NCI-H1048 (cell line): Measurements from ENCODE around the gene AMD1.
"Not testable (repeated sequence)": the region's sequence is repeated elsewhere in the genome, so short reads cannot be mapped to it uniquely, and the experiment has no call there.

Experiments
- DNase-seq: peaks from one replicate; lab custom pipeline; 2025; lab: John Stamatoyannopoulos, UW

AMD1 gene

DNA sequence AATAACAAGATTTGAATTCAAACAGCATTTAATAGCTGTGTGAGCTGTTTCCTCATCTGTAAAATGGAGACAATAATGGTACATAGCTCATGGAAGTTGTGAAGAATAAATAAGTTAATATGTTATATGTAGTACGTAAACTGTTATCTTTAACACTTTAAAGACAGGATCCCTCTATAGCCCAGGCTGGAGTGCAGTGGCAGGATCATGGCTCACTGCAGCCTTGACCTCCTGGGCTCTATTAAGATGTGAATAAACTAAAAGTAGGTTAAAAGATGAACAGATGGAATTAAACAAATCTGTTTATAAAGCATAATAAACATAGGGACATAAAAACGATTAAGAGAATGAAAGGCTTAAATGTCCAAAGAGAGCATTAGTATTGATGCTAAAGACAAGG is 3.0 kb downstream of the AMD1 start:
- no peak for DNase-seq

DNA sequence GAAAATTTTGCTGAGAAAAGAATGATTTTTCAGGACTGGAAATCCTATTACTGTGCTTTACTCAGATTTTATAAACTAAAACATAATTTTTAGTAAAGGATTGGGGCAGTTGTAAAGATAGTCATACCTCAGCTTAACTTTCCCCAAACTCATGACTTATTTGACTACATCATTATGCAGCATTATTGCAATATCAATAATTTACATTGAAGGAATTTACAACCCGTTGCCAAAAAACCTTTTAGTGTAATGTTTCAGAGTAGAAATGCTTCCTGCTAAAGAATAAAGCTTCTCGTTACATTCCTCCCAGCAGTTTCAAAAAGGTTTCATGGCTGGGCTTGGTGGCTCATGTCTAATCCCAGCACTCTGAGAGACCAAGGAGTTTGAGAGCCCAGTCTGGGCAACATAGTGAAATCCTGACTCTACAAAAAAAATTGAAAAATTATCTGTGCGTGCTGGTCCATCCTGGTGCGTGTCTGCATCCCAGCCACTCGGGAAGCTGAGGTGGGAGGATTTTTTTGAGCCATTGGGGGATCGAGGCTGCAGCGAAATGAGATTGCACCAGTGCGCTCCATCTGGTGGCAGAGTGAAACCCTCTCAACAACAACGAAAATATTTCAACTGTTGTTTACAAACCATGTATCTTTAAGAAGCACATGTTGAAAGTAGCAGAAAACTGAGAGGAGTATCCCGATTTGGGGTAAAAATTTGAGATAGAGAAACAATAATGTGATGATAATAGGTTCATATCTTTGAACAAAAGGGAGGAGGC is 4.4 kb downstream of the AMD1 start:
- DNase-seq: peak; percentile 40

DNA sequence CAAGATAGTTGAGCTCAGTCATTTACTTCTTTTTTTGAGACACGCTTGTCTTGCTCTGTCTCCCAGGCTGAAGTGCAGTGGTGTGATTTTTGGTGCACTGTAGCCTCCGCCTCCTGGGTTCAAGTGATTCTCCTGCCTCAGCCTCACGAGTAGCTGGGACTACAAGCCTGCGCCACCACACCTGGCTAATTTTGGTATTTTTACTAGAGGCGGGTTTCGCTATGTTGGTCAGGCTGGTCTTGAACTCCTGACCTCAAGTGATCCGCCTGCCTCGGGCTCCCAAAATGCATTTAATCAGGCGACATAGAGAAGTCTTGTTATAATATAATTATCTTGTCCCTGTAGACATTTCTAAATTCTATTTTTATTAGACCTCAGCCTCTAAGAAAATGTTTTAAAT is 6.1 kb downstream of the AMD1 start:
- DNase-seq: no peak

DNA sequence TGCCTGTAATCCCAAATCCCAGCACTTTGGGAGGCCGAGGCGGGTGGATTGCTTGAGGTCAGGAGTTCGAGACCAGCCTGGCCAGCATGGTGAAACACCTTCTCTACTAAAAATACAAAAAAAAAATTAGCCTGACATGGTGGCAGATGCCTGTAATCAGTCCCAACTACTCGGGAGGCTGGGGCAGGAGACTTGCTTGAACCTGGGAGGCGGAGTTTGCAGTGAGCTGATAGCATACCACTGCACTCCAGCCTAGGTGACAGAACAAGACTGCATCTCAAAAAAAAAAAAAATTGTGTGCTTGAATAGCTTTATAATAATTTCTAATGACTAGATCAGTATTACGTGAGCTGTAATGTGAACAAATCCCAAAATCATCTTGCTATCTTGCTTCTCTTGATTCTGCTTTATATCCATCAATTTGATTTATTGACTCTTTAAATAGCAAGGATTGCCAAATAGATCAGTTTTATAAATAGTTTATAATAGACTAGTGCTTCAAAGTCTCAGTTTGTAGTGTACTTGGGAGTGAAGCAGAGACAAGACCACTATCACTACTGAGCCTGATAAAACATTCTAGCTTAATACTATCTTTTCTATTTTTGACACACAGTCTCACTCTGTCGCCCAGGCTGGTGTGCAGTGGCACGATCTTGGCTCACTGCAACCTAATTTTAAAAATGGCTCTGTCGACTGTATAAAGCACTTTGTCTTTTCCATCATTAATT is 7.1 kb downstream of the AMD1 start:
- DNase-seq: no peak

DNA sequence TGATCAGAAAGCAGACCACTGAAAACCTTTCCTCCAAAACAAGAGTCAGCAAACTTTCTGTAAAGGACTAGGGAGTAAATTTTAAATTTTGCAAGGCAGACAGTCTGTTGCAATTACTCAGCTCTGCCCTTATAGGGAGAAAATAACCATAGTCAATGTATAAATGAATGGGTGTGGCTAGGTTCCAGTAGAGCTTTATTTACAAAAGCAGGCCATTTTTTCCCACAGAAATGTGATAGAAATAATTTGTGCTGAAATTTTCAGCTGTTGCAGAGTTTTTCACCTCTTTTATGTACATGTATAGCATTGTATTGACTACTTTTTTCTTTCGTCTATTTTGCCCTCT is 7.7 kb downstream of the AMD1 start:
- no peak for DNase-seq

DNA sequence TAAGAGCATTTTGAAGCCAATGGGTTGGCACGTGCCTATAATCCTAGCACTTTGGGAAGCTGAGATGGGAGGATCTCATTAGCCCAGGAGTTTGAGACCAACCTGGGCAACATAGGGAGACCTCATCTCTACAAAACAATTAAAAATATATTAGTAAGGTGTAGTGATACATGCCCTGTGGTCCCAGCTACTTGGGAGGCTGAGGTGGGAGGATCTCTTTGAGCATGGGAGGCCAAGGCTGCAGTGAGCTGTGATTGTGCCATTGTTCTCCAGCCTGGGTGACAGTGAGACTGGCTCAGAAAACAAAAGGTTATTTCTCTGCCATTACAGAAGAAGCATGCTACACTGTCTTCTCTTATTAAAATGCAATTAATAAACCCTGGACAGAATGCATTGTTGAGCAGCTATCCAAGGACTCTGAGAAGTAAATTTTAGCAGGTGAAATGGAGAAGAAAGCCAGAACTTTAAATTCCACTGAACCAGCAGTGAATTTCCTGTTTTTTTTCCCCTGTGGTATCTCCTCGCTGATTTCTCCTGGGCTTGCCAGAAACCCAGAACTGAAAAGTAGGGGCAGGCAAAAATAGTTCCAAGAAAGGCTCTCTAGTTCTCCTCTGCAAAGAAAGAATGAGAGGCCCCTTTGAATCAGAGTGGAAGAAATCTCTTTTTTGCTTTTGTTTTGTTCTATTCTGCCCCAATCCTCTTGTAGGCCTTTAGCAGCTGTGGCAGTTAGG is 8.4 kb downstream of the AMD1 start:
- no peak for DNase-seq

DNA sequence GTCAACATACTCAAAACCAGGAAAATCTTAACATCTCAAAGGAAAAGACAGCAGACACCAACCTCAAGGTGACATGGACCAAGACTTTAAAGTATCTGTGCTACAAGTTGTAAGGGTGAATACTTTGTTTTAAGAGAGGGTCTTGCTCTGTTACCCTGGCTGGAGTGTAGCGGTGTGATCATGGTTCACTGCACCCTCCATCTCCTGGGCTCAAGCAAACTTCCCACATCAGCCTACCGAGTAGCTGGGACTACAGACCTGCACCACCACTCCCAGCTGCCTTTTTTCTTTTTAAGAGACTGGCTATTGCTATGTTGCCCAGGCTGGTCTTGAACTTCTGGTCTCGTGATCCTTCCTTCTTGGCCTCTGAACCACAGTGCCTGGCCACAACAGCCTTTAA is 9.7 kb downstream of the AMD1 start:
- DNase-seq: no peak

DNA sequence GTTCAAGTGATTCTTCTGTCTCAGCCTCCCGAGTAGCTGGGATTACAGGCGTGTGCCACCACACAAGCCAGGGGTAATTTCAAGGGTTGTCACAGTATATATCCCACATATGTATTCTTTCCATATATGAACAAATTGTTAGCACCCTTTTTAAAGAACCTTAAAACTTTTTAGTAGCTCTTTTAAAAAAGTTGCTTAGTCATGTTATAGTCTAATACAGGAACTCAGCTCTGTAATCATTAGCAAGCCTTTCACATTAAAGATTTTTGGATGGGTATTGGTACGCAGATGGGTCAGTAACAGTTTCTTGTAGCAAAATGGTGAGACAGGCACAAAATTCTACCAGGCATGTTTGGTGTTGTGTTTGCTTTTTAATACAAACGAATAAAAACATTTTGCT is 10.9 kb downstream of the AMD1 start:
- DNase-seq: no peak

DNA sequence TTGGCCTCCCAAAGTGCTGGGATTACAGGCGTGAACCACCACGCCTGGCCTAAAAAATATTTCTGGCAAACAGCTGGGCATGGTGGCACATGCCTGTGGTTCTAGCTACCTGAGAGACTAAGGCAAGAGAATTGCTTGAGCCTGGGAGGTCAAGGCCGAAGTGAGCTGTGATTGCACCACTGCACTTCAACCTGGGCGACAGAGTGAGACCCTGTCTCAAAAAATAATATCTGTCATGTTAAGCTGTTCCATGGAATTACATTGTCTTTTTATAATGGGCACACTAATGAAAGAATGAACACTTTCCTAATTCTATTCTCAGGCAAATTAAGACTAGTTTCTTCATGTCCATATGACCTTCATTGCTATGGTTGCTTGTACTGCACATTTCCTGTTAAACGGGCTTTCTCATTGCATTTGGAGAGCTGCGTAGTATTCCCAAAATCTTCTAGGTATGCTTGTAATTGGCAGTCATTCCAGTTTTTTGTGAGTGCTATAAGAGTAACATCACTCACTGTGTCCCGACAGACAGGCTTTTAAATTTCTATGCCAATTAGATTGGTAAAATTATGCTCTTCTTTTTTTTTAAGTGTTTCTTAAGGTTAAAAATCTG is 12.1 kb downstream of the AMD1 start:
- DNase-seq: no peak

DNA sequence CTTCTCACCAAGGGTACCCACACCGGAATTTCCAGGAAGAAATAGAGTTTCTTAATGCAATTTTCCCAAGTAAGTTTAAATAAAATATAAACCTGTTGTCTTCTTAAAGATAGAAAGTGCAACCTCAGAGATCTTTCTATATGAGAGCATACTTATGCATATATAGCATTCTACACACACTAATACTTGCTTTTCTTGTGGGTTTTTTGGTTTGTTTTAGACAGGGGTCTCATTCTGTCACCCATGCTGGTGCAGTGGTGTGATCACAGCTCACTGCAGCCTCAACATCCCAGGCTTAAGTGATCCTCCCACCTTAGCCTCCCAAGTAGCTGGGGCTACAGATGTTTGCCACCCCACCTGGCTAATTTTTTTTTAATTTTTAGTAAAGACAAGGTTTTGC is 15.7 kb downstream of the AMD1 start:
- no peak for DNase-seq

DNA sequence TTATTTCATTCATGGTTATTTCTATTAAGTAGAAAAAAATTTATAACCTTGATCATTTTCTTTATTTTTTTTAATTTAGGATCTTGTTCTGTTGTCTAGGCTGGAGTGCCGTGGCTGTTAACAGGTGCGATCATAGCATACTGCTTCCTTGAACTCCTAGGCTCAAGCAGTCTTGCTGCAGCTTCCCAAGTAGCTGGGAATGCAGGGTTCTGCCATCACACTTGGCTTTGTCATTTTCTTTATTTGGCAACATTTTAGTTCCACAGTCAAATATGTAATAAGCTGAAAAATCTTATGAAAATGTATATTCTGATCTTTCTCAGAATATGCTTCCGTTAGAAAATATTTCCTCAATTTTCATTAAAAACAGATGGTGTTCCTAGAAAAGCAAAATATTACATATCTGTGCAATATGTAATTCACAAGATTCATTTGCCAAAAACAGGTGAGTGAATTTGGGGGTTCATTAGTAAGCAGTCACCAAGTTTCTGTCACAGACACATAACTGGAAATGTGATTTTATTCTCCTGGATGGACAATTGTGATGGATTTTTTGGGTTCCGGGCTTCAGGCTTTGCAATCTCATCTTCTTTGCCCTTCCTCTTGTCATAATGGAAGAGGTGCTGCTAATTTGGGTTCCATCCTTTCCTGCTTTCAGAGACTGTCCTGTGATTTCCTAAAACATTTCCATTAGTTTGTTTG is 21.5 kb downstream of the AMD1 start:
- DNase-seq: no peak

DNA sequence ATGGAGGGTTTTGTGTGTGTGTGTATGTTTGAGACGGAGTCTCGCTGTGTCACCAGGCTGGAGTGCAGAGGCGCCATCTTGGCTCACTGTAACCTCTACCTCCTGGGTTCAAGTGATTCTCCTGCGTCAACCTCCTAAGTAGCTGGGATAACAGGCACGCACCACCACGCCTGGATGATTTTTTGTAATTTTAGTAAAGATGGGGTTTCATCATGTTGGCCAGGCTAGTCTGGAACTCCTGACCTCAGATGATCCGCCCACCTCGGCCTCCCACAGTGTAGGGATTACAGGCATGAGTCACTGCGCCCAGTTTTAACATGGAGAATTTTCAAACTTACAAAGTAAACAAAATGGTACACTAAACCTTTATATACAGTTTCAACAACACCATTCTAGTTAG is 22.8 kb downstream of the AMD1 start:
- no peak for DNase-seq

DNA sequence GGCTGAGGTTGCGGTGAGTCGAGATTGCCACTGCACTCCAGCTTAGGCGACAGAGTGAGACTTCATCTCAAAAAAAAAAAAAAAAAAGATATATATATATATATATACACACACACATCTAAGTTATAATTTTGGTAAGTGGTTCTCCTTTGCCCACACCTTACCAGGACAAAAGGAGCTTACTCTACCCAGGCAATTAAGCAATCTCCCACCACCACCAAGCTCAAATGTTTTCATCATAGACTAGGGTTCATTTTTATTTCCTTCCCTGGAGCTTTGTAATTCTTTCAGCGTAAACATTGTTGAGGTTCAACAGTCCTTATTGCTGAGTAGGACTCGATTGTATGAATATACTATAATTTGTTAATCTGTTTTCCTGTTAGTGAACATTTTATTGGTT is 23.5 kb downstream of the AMD1 start:
- no peak for DNase-seq

DNA sequence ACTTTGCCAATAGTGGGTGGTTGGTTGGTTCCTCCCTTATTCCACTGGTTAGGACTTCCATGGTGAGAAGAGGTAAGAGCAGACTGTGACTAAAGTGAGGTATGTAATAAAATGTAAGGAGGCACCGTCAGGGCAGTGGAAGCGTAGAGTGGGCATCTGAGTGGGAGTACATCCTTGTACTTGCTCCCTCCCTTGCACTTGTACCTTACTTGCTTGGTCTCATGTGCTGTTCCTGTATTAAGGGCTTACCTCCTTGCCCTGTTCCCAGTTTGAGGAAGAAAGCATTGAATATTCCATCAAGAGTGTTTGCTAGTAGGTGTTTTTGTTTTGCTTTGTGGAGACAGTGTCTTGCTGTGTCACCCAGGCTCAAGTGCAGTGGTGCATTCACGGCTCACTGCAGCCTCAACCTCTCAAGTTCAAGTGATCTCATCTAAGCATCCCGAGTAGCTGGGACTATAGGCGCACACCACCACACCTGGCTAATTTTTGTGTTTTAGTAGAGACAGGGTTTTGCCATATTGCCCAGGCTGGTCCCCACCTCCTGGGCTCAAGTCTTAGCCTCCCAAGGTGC is 25.5 kb downstream of the AMD1 start:
- DNase-seq: no peak

DNA sequence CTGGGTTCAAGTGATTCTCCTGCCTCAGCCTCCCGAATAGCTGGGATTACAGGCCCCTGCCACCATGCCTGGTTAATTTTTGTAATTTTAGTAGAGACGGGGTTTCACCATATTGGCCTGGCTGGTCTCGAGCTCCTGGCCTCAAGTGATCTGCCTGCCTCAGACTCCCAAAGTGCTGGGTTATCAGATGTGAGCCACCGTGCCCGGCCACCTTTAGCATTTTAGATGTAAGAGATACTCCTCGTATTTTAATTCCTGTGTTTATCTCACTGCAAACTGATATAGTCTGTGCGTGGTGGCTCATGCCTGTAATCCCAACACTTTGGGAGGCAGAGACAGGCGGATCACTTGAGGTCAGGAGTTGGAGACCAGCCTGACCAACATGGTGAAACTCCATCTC is 27.0 kb downstream of the AMD1 start:
- DNase-seq: not testable (repeated sequence)

DNA sequence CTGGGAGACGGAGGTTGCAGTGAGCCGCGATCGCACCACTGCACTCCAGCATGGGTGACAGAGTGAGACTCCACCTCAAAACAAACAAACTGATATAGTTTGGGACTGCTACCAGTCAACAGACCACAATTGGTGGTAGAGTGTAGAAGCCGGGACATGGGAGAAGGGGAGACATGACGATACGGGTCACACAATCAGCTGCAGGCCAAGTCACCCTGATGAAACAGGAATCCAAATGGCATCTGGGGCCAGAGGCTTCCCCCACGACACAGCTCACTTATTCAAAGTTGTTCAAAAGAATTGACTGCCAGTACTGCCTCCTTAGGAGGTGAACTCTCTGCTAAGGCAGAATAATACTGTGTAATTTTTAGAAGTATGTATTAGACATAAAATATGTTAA is 27.5 kb downstream of the AMD1 start:
- no peak for DNase-seq

DNA sequence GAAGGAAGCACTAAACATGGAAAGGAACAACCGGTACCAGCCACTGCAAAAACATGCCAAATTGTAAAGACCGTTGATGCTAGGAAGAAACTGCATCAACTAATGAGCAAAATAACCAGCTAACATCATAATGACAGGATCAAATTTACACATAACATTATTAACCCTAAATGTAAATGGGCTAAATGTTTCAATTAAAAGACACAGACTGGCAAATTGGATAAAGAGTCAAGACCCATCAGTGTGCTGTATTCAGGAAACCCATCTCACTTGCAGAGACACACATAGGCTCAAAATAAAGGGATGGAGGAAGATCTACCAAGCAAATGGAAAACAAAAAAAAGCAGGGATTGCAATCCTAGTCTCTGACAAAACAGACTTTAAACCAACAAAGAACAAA is 31.7 kb downstream of the AMD1 start:
- not testable (repeated sequence) for DNase-seq

DNA sequence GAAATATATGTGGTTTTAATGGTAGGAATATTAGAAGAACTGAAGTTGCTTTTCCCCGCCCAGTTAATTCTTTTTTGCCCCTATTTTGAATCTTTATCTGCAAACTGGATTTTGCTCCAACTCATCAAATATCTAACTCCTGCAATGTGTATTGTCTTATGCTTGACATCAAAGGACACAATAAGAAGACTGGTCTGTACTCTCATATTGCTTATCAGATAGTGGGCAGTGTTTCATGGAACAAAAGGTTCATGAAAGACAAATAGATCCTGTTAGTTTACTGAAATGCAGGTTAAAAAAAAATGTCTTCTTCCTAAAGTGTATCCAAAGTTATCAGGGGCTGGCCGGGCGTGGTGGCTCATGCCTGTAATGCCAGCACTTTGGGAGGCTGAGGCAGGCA is 56.2 kb downstream of the AMD1 start:
- DNase-seq: no peak

DNA sequence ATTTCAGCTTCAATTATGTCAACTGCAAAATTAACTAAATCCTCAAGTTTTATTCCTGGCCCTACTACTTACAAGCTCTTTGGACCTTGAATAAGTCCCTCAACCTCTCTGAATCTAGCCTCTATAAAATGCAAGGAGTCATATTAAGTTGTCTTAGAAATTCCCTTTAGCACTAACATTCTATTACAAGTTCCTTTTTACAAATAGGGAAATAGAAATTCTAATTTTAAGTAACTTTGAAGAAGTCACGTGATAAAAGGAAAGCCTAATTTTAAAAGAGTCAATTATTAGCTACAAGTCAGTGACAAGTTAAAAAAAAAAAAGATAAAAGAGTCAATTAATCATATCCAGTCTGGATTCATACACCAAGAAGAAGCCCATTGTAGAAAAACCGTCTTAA is 59.3 kb downstream of the AMD1 start:
- no peak for DNase-seq

DNA sequence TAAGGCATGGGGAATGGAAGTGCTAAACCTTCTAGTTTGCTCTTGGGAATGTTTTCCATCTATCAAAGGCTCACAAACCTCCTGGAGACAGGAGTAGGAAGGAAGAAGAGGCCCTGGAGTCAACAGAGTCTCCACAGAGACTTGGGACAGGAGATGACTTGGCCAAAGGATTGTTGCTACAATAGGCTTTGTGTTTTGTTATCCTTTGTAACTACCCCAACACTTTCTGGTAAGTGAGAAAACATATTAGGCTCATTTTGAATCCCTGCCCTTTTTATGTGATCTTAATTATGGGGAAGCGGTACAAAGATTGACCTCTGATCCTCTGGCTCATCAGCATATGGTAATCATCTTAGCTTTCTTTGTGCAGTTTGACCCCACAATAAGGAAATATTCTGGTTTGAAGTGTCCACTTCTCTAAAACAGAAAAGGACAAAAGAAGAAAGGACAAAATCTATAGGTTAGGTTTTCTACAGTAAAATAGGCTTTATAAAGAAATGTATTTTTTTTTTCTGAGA is 59.9 kb downstream of the AMD1 start:
- DNase-seq: no peak

DNA sequence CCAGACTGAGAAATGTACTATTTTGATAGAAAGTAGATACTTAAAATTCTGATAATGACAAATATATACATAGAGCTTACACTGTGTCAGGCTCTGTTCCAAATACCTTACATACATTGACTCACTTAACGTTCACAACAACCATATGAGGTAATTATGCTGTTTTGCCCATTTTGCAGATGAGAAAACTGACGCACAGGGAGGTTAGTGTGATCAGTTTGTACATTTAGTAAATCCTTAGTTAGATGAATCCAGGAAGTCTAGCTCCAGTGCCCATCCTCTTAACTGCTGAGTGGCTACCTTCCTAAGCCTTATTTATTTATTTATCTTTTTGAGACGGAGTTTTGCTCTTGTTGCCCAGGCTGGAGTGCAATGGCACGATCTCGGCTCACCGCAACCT is 60.6 kb downstream of the AMD1 start:
- no peak for DNase-seq

DNA sequence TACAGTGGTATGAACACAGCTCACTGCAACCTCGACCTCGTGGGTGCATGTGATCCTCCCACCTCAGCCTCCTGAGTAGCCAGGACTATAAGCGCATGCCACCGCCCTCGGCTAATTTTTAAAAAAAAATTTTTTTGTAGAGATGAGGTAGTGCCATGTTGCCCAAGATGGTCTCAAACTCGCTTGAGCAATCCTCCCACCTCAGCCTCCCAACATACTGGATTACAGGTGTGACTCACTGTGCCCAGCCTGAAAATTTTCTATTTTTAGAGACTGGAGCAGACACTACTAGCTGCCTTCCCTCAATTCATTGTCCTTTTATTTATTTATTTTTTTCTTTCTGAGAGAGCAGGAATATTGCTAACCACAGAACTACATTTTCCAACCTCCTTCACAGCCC is 63.6 kb downstream of the AMD1 start:
- no peak for DNase-seq
